WI38 (cell line): ENCODE data around the gene TRIM68.

Experiments used
- H3K4me3 ChIP-seq: 2 replicates; pipeline ENCODE4 v1.5.1; 2011; ENCODE audit warnings: low read depth, mild to moderate bottlenecking, control low read depth, low read length
- CTCF ChIP-seq: IDR thresholded peaks from 2 replicates; pipeline ENCODE4 v1.5.1; 2012; ENCODE audit warnings: low read depth, mild to moderate bottlenecking, control low read depth, low read length

Gene TRIM68

GRCh38 chr11:4577761-4578160, 30.3 kb downstream of the TRIM68 start:
- H3K4me3 ChIP-seq = no peak overlapping the region
- no peak for TF ChIP-seq CTCF

GRCh38 chr11:4576880-4577279, 31.2 kb downstream of the TRIM68 start:
- no peak overlapping the region for H3K4me3 ChIP-seq
- no peak for TF ChIP-seq CTCF

GRCh38 chr11:4569075-4569474, 39.0 kb downstream of the TRIM68 start:
- no peak for TF ChIP-seq CTCF
- no peak overlapping the region for H3K4me3 ChIP-seq

- TF ChIP-seq CTCF = no peak
Measured at GRCh38 chr11:4565371-4565770, 42.7 kb downstream of the TRIM68 start.

GRCh38 chr11:4560467-4560866, 47.6 kb downstream of the TRIM68 start:
- no peak overlapping the region for H3K4me3 ChIP-seq
- TF ChIP-seq CTCF = no peak

More at GRCh38 chr11:4565371-4565770, 42.7 kb downstream of the TRIM68 start:
- no peak overlapping the region for H3K4me3 ChIP-seq

- TF ChIP-seq CTCF = no peak
- no peak overlapping the region for H3K4me3 ChIP-seq
Measured at GRCh38 chr11:4559527-4560440, 48.2 kb downstream of the TRIM68 start.

GRCh38 chr11:4551346-4551979, 56.6 kb downstream of the TRIM68 start:
- TF ChIP-seq CTCF = 0 out of 2 replicates have a peak, but pooled peaks have one; percentile 24
- no peak overlapping the region for H3K4me3 ChIP-seq
